Esophagus squamous epithelium (tissue), 4 donors: ENCODE data around the gene MYO1D.

ENCODE experiments used
- CTCF ChIP-seq, 6 experiments: fragments of 450-650 bp in 4 of 6; fragments of 200-600 bp in 2 of 6; sonication (generic) in 2 of 6; IDR thresholded peaks; one replicate each; pipeline ENCODE4 v1.5.1; 2016 to 2019; ENCODE audit warnings: antibody characterized with exemption in 6 of 6, mild to moderate bottlenecking in 4 of 6, moderate library complexity in 4 of 6
- POLR2A ChIP-seq, 4 donors: fragments of 450-650 bp; IDR thresholded peaks; one replicate each; pipeline ENCODE4 v1.6.1; 2017; ENCODE audit warnings: antibody characterized with exemption in 4 of 4, mild to moderate bottlenecking in 4 of 4, moderate library complexity in 3 of 4

DNA sequence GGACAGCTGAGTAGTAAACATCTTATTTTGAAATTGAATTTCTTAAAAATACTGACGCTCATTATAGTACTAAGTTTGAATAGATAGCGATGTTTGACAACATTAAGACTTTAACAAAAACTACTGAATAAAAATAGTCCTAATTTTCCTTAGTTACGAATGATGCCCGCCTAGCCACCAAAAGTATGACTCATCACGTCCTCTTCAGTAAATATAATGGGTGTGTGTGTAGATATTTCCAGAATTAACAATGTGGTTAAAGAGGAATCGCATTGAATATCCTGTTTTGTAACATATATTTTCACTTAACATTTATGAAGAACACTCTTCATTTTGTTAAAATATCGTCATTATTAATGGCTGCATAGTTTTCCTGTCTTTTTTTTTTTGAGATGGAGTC is 187.6 kb downstream of the MYO1D start:
- TF ChIP-seq CTCF (IDR thresholded peaks at IDR 0.05) (no peak), POLR2A (IDR thresholded peaks at IDR 0.05) (no peak)
